ENCODE results near the gene ASB13. TPM values are rescaled to one million over a fixed set of nuclear protein-coding genes. Genes with fewer than 3 reads are reported as not detected.

ASB13 gene
- total RNA-seq, 1 experiment from 2014 or later, result 12.2 TPM

DNA sequence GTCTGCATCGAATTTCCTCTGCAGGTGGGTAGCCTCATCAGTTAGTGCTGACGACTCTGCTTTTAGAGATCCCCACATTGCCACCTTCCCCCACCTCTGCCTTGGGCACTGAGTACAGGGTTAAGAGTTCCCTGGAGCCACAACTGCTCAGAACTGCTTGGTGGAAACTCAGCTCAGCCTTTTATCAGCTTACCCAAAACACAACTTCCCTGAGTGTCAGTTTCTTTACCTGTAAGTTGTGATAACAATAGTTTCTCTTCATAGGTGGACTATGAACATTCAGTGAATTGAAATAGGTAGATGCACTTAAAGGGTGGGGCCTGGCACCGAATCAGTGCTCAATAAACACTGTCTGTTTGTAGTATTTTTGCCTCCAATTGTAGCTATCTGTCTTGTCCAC lies 11.3 kb downstream of the ASB13 start:
- H3K9me3 ChIP-seq (ENCODE audit: low read length), result no peaks in the 10 kb centered on the region
- no peak overlapping the region for H2AFZ ChIP-seq (ENCODE audit: low read length)
- H3K27me3 ChIP-seq (ENCODE audit: low read length), result no peaks in the 10 kb centered on the region
- no peak overlapping the region for H3K27ac ChIP-seq (ENCODE audit: low read length)
- H3K79me2 ChIP-seq (ENCODE audit: low read length), result no peaks in the 10 kb centered on the region
- H3K9ac ChIP-seq (ENCODE audit: low read length), result no peak overlapping the region
- H3K4me2 ChIP-seq (ENCODE audit: low read depth, low read length, poor library complexity, severe bottlenecking), result no peak overlapping the region
- peaks cover 26% of the 10 kb centered on the region for H3K4me1 ChIP-seq (ENCODE audit: low read length)
- no peak overlapping the region for H3K4me3 ChIP-seq (ENCODE audit: low read length)
- peaks cover 7% of the 10 kb centered on the region; the same call in 1 of the 2 replicates for H4K20me1 ChIP-seq (ENCODE audit: insufficient read depth, low read depth, low read length)
- DNase-seq, result no peak
- H3K36me3 ChIP-seq (ENCODE audit: insufficient read depth, low read length), result no peaks in the 10 kb centered on the region
- no peaks in the 10 kb centered on the region for H3K9me2 ChIP-seq (replicated peaks; ENCODE audit: insufficient read depth, low read length)

GRCh38 chr10:5654218-5654755 lies 12.1 kb downstream of the ASB13 start:
- Histone ChIP-seq H3K79me2 (ENCODE audit: low read length) (no peaks in the 10 kb centered on the region), H3K27ac (ENCODE audit: low read length) (no peak overlapping the region), H3K27me3 (ENCODE audit: low read length) (no peaks in the 10 kb centered on the region), H3K4me2 (ENCODE audit: low read depth, low read length, poor library complexity, severe bottlenecking) (no peak overlapping the region), H3K9ac (ENCODE audit: low read length) (no peak overlapping the region), H3K9me3 (ENCODE audit: low read length) (no peaks in the 10 kb centered on the region), H3K4me1 (ENCODE audit: low read length) (peaks cover 18% of the 10 kb centered on the region), H3K4me3 (ENCODE audit: low read length) (no peak overlapping the region), H3K36me3 (ENCODE audit: insufficient read depth, low read length) (no peaks in the 10 kb centered on the region), H4K20me1 (ENCODE audit: insufficient read depth, low read depth, low read length) (0 out of 2 replicates have a peak, but pooled peaks cover under 1% of the 10 kb centered on the region), H2AFZ (ENCODE audit: low read length) (no peak overlapping the region), H3K9me2 (replicated peaks; ENCODE audit: insufficient read depth, low read length) (no peaks in the 10 kb centered on the region)
- DNase-seq, result no peak

DNA sequence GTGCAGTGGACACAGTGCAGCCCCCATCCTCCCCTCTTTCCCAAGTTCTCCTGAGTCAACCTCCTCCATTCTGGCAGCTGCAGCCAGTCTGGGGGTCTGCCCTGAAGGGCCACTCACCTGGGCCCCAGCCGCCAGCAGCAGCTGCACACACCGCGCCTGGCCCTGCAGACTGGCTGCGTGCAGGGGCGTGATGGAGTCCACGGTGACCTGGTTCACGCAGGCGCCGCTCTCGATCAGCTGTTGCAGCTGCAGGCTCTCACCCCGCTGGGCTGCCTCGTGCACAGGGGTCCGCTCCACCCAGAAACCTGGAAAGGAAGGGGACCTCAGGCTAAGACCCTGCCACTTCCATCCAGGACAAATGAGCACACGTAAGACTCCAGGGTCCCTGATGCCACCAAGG lies 13.6 kb downstream of the ASB13 start:
- Histone ChIP-seq H3K9me2 (replicated peaks; ENCODE audit: insufficient read depth, low read length) (no peaks in the 10 kb centered on the region), H3K4me2 (ENCODE audit: low read depth, low read length, poor library complexity, severe bottlenecking) (no peak overlapping the region), H4K20me1 (ENCODE audit: insufficient read depth, low read depth, low read length) (no peaks in the 10 kb centered on the region)

DNA sequence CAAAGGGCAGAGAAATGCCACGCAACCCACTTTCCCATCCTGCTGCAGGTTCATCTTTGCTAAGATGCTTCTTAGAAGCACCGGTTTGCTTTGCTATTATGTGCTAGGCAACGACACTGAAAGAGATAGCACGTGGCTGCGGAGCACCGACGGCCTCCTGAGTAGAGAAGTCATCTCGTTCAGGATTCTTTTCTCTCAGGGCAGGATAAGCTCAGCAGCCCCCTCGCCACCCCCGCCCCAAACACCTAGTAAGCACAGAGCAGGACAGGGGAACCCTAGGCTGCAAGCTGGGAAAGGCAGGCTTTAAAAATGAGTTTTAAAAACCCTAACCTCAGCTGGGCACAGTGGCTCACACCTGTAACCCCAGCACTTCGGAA lies 15.0 kb downstream of the ASB13 start:
- Histone ChIP-seq H3K4me3 (ENCODE audit: low read length) (no peak overlapping the region), H3K27ac (ENCODE audit: low read length) (no peak overlapping the region), H4K20me1 (ENCODE audit: insufficient read depth, low read depth, low read length) (no peaks in the 10 kb centered on the region), H3K4me2 (ENCODE audit: low read depth, low read length, poor library complexity, severe bottlenecking) (no peak overlapping the region), H2AFZ (ENCODE audit: low read length) (no peak overlapping the region), H3K9me3 (ENCODE audit: low read length) (no peaks in the 10 kb centered on the region), H3K9me2 (replicated peaks; ENCODE audit: insufficient read depth, low read length) (no peaks in the 10 kb centered on the region), H3K36me3 (ENCODE audit: insufficient read depth, low read length) (no peaks in the 10 kb centered on the region), H3K9ac (ENCODE audit: low read length) (no peak overlapping the region), H3K79me2 (ENCODE audit: low read length) (no peaks in the 10 kb centered on the region), H3K27me3 (ENCODE audit: low read length) (no peaks in the 10 kb centered on the region), H3K4me1 (ENCODE audit: low read length) (no peaks in the 10 kb centered on the region)
- no peak for DNase-seq

More for the DNA sequence above, 13.6 kb downstream of the ASB13 start:
- peaks cover 13% of the 10 kb centered on the region for H3K4me1 ChIP-seq (ENCODE audit: low read length)
- H3K36me3 ChIP-seq (ENCODE audit: insufficient read depth, low read length), result no peaks in the 10 kb centered on the region
- H2AFZ ChIP-seq (ENCODE audit: low read length), result no peak overlapping the region
- H3K79me2 ChIP-seq (ENCODE audit: low read length), result no peaks in the 10 kb centered on the region
- no peak overlapping the region for H3K4me3 ChIP-seq (ENCODE audit: low read length)
- DNase-seq, result no peak
- H3K27me3 ChIP-seq (ENCODE audit: low read length), result no peaks in the 10 kb centered on the region
- H3K9ac ChIP-seq (ENCODE audit: low read length), result no peak overlapping the region
- no peak overlapping the region for H3K27ac ChIP-seq (ENCODE audit: low read length)
- no peaks in the 10 kb centered on the region for H3K9me3 ChIP-seq (ENCODE audit: low read length)

GRCh38 chr10:5650664-5651387 lies 15.6 kb downstream of the ASB13 start:
- Histone ChIP-seq H3K27ac (ENCODE audit: low read length) (no peak overlapping the region), H3K27me3 (ENCODE audit: low read length) (no peaks in the 10 kb centered on the region), H3K9ac (ENCODE audit: low read length) (no peak overlapping the region), H3K4me2 (ENCODE audit: low read depth, low read length, poor library complexity, severe bottlenecking) (no peak overlapping the region), H4K20me1 (ENCODE audit: insufficient read depth, low read depth, low read length) (no peaks in the 10 kb centered on the region), H3K4me1 (ENCODE audit: low read length) (peaks cover 4% of the 10 kb centered on the region; the same call in 1 of the 2 replicates), H3K36me3 (ENCODE audit: insufficient read depth, low read length) (no peaks in the 10 kb centered on the region), H3K9me3 (ENCODE audit: low read length) (no peaks in the 10 kb centered on the region), H3K79me2 (ENCODE audit: low read length) (no peaks in the 10 kb centered on the region), H3K9me2 (replicated peaks; ENCODE audit: insufficient read depth, low read length) (no peaks in the 10 kb centered on the region), H3K4me3 (ENCODE audit: low read length) (no peak overlapping the region), H2AFZ (ENCODE audit: low read length) (no peak overlapping the region)
- DNase-seq, result no peak

- no peak for DNase-seq
- H3K4me1 ChIP-seq (ENCODE audit: low read length), result peaks cover 6% of the 10 kb centered on the region; the same call in 1 of the 2 replicates
- H4K20me1 ChIP-seq (ENCODE audit: insufficient read depth, low read depth, low read length), result no peaks in the 10 kb centered on the region
These were observed 16.6 kb downstream of the ASB13 start for GRCh38 chr10:5649746-5650145.

GRCh38 chr10:5648494-5649457 lies 17.6 kb downstream of the ASB13 start:
- DNase-seq, result no peak
- Histone ChIP-seq H3K4me2 (ENCODE audit: low read depth, low read length, poor library complexity, severe bottlenecking) (no peak overlapping the region), H3K36me3 (ENCODE audit: insufficient read depth, low read length) (no peaks in the 10 kb centered on the region)

More at GRCh38 chr10:5649746-5650145, 16.6 kb downstream of the ASB13 start:
- no peak overlapping the region for H3K9ac ChIP-seq (ENCODE audit: low read length)
- no peak overlapping the region for H3K27ac ChIP-seq (ENCODE audit: low read length)
- H3K36me3 ChIP-seq (ENCODE audit: insufficient read depth, low read length), result no peaks in the 10 kb centered on the region
- H3K9me2 ChIP-seq (replicated peaks; ENCODE audit: insufficient read depth, low read length), result no peaks in the 10 kb centered on the region
- H3K4me2 ChIP-seq (ENCODE audit: low read depth, low read length, poor library complexity, severe bottlenecking), result no peak overlapping the region
- H3K4me3 ChIP-seq (ENCODE audit: low read length), result no peak overlapping the region
- no peaks in the 10 kb centered on the region for H3K79me2 ChIP-seq (ENCODE audit: low read length)
- H3K27me3 ChIP-seq (ENCODE audit: low read length), result no peaks in the 10 kb centered on the region
- no peaks in the 10 kb centered on the region for H3K9me3 ChIP-seq (ENCODE audit: low read length)
- no peak overlapping the region for H2AFZ ChIP-seq (ENCODE audit: low read length)

More at GRCh38 chr10:5648494-5649457, 17.6 kb downstream of the ASB13 start:
- Histone ChIP-seq H3K4me1 (ENCODE audit: low read length) (peaks cover 6% of the 10 kb centered on the region; the same call in 1 of the 2 replicates), H3K9me3 (ENCODE audit: low read length) (no peaks in the 10 kb centered on the region), H3K79me2 (ENCODE audit: low read length) (no peaks in the 10 kb centered on the region), H2AFZ (ENCODE audit: low read length) (no peak overlapping the region), H3K4me3 (ENCODE audit: low read length) (no peak overlapping the region), H3K9me2 (replicated peaks; ENCODE audit: insufficient read depth, low read length) (no peaks in the 10 kb centered on the region), H4K20me1 (ENCODE audit: insufficient read depth, low read depth, low read length) (no peaks in the 10 kb centered on the region), H3K27me3 (ENCODE audit: low read length) (no peaks in the 10 kb centered on the region), H3K9ac (ENCODE audit: low read length) (no peak overlapping the region), H3K27ac (ENCODE audit: low read length) (no peak overlapping the region)
